Stromal cell of bone marrow (primary cell): ENCODE measurements around the gene USP21.

ENCODE experiments used
- DNase-seq: peaks from one replicate; pipeline ENCODE4 v3.0.0-alpha.2; 2012; ENCODE audit warnings: low read depth

The USP21 gene

GRCh38 chr1:161171696-161172095 lies 12.4 kb downstream of the USP21 start:
- no peak for DNase-seq

GRCh38 chr1:161172349-161172748 lies 13.0 kb downstream of the USP21 start:
- no peak for DNase-seq

GRCh38 chr1:161172776-161173376 lies 13.6 kb downstream of the USP21 start:
- DNase-seq, result peak; percentile 89

- DNase-seq, result no peak
These were observed 14.4 kb downstream of the USP21 start for GRCh38 chr1:161173711-161174110.

GRCh38 chr1:161174911-161175310 lies 15.6 kb downstream of the USP21 start:
- DNase-seq, result no peak

- no peak for DNase-seq
These were observed 16.6 kb downstream of the USP21 start for GRCh38 chr1:161175771-161176453.

GRCh38 chr1:161176468-161177111 lies 17.3 kb downstream of the USP21 start:
- no peak for DNase-seq

DNA sequence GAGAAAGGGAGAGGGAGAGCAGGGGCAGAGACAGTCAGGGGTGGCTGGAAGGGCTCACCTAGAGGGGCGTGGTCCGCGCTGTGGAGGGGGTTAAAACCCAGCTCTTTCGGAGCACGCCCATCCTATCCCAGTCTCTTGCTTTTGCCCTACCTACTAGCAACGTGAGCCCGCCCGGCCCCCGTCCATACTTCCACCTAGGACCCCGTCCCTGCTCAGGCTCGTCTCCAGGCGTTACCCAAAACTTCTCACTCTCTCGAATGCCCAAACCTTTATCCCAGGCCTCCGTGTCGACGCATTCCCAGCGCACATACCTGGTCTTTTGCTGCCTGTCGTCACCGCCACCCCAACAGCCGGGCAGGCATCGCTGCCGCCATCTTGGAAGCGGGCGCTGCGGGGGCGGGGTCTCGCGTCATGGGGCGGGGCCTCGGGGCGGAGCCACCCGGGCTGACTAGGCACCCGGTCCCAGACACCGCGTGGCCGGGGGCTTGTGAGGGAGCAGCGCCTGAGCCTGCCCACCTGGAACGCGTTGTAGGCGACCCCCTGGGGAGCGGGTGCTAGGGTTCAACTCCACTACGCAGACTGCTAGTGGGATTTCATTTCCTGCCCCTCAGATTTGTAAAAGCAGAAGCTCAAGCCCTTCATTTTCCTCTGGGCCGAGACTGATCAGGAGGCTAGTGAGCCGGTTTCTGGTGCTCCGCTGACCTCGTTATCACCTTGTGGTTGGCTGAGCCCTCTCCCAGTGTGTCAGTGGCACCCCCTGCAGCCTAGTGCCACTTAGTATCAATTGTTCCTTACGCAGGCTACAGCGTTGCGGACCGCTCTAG lies 18.0 kb downstream of the USP21 start, which contains the start of gene B4GALT3:
Gene B4GALT3 (minus strand): TSS at position 396 of the 824 bp plus-strand sequence. CDS start 1,447 bp downstream, outside the sequence.
- no peak for DNase-seq

DNA sequence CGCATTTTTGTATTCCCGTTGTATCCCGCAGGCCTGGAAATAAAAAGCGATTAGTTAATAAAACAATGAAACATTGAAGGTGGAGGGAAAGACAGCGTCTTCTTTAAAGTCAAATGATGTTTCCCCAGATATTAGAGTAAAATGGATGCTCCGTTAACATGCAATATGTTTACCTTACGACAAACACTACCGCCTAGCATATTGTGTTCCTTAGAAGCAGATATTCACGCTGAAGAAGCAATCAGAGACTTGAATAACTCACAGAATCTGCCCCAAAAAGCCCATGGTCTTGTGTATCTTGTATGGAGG lies 18.6 kb downstream of the USP21 start:
- DNase-seq, result no peak

DNA sequence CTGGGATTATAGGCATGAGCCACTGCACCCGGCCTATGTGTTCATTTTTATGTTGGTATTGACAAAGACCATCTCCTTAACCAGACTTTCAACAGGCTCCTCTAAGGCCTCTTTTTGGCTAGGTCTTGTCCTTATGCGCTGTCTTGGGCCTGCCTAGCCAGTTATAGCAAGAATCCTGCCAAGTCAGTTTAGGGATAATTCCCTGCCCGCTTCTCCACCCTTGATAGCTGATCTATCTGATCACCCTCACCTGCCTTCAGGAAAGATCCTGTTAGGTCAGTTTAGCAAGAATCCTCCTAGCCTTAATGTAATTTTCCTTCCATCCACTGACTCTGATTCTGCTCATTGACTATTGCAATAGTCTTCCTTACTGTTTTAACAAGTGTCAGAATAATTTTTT lies 20.4 kb downstream of the USP21 start:
- DNase-seq, result no peak

DNA sequence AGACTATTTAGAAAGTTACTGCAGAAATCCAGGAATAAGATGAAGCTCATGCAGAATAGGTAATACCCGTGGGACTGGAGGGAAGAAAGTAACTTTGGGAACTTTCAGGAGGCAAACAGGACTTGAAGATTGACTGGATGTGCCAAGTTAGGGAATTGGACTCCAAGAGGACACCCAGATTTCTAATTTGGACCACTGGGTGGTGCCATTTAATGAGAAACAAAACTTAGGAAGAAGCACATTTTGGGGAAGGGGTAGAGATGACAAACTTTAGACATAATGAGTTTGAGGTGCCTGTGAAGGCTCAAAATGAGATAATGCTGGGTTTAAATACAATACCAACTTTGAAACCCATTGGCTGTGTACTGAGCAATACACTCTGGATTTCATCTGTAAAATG lies 21.3 kb downstream of the USP21 start:
- no peak for DNase-seq

- no peak for DNase-seq
These were observed 22.9 kb downstream of the USP21 start for GRCh38 chr1:161182214-161182613.

DNA sequence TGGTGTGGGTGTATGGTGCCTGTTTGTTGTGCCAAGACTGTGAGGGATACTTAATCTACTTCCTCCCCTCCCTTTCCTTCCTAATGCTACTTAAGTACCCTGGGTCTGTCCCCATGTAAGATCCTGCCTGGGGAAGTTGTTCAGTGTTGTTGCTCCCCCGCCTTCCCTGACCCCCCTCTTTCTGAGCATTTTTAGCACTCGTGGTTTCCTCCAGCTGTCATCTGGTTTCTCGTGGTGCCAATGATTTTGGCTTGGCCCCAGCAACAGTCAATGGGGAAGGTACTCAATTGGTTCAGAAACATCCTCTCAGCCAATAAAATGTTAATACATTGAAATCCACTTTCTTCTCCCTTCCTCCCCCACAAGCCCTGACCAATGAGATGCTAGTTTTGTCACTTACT lies 26.0 kb downstream of the USP21 start:
- DNase-seq, result peak; percentile 77

GRCh38 chr1:161185732-161186311 lies 26.5 kb downstream of the USP21 start:
- DNase-seq, result no peak

GRCh38 chr1:161187311-161187710 lies 28.0 kb downstream of the USP21 start:
- no peak for DNase-seq

DNA sequence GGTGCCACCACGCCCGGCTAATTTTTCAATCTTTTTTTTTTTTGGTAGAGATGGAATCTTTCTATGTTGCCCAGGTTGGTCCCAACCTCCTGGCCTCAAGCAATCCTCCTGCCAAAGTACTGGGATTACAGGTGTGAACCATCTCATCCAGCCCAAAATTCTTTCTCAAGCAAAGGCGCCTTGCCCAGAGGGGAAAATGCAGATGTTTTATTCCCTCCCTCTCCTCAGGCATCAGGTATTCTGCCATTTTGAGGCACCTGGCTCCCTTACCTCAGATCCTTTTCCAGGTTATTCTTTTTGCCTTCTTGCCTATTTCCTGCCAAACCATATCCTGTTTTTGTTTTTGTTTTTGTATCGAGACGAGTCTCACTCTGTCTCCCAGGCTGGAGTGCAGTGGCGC lies 29.1 kb downstream of the USP21 start:
- DNase-seq, result no peak

DNA sequence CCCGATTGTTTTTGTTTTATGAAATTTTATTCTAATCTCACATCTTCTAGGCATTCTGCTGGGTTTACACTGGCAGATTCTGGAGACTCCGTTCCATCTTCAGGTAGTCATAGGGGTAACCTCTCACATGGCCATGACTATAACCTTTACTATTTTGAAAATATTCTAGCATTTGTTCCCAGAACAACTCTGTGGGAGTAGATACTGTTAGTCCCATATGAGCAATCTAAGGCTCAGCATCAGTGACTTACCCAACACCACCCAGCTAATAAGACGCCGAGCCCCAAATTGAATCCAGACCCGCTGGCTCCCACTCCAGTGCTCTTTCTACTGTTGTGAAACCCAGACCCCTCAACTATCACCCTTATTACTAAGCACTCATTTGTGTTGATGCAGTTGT lies 29.7 kb downstream of the USP21 start:
- no peak for DNase-seq

DNA sequence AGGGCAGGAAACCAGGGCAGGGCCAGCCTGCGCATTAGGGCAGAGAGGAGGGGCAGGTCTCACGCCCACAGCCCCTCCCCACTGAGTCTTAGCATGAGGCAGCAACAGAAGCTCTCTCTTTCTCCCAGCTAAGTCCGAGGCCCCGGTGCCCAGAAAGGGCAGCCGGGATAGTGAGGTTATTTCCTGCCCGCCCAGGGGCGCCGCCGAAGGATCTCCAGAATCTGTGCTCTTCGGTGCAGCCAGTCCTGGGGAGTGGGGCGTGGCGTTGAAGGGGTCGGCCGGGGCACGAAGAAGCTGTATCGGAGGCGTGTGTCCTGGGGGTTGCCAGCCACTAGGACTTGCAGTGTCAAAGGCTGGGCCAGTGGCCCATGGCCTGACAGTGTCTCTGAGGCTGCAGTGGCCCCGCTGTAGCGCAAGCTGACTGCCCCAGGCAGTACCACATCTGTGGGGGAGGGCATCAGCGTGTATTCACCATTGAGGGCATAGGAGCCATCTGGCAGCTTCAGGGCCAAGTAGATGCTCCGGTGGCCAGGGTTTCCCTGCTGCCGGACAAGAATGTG lies 31.7 kb downstream of the USP21 start:
- DNase-seq, result no peak

- no peak for DNase-seq
These were observed 32.7 kb downstream of the USP21 start for GRCh38 chr1:161191971-161192370.

- no peak for DNase-seq
These were observed 33.5 kb downstream of the USP21 start for GRCh38 chr1:161192476-161193465.
